Heart left ventricle (tissue), 13 donors: ENCODE measurements around the gene CD177.

Experiments
- CTCF ChIP-seq, 12 donors: fragments of 200-600 bp; sonication (generic) in 4 of 12; IDR thresholded peaks; one replicate each; pipeline versions ENCODE4 v1.5.0 to v1.8.0; 2018 to 2022; ENCODE audit warnings: antibody characterized with exemption in 12 of 12, mild to moderate bottlenecking in 5 of 12
- POLR2A ChIP-seq, 2 donors: fragments of 450-650 bp; IDR thresholded peaks; one replicate each; pipeline ENCODE4 v1.6.1; 2017; ENCODE audit warnings: antibody characterized with exemption in 2 of 2, mild to moderate bottlenecking in 2 of 2, moderate library complexity in 2 of 2
- donor health status: ischemic (EF 13 %, LVEDD 7.1; RV severe dilation, severe dysfunction).
- donor health status: DM: no; HTN: yes; CAD: no.
- donor health status: DM: no; HTN: no; CAD: no.
- donor health status: ischemic (EF 25% LVEDD 6.9; RV normal size, moderate dysfunction).
- donor health status: ischemic (EF 25% LVEDD 5.7; RV mildly dilated, moderate dysfunction).
- donor health status: ischemic (EF 35%, LVEDD 5.7; RV mildly dilated, moderate dysfunction).
- donor health status: nonischemic (EF 11% LVEDD 7.7; RV severe dilation, severe dysfunction).
- donor health status: DM: yes; HTN: yes; CAD: no.
- donor health status: PGD.
- donor health status: ischemic (EF 29% LVEDD 5.4; RV normal size, mild dysfunction).
- donor health status: nonischemic (EF 23%, LVEDD 6.1; RV moderate dilation, normal function).

- no peak for TF ChIP-seq CTCF (IDR thresholded peaks at IDR 0.05)
- no peak for TF ChIP-seq POLR2A (IDR thresholded peaks at IDR 0.05)
These were observed 27.4 kb downstream of the CD177 start for GRCh38 chr19:43380771-43381386.
